ENCODE measurements around the gene RNASE7. TPM values are rescaled to one million over a fixed set of nuclear protein-coding genes. Genes with fewer than 3 reads are reported as not detected.

The RNASE7 gene
- total RNA-seq, 4 donors from 2014 or later = not detected

GRCh38 chr14:21071225-21072030, 29.3 kb downstream of the RNASE7 start:
- no peaks in the 10 kb centered on the region for H3K4me1 ChIP-seq
- no peaks in the 10 kb centered on the region for H3K27me3 ChIP-seq
- peak overlapping the region; percentile 59 to 63 for H3K4me3 ChIP-seq
- H3K9me3 ChIP-seq = no peaks in the 10 kb centered on the region
- H3K36me3 ChIP-seq = no peaks in the 10 kb centered on the region
- DNase-seq = peak; percentile 88 to 90
- H3K27ac ChIP-seq = peak overlapping the region; percentile 95
- TF ChIP-seq, protein P1, sequence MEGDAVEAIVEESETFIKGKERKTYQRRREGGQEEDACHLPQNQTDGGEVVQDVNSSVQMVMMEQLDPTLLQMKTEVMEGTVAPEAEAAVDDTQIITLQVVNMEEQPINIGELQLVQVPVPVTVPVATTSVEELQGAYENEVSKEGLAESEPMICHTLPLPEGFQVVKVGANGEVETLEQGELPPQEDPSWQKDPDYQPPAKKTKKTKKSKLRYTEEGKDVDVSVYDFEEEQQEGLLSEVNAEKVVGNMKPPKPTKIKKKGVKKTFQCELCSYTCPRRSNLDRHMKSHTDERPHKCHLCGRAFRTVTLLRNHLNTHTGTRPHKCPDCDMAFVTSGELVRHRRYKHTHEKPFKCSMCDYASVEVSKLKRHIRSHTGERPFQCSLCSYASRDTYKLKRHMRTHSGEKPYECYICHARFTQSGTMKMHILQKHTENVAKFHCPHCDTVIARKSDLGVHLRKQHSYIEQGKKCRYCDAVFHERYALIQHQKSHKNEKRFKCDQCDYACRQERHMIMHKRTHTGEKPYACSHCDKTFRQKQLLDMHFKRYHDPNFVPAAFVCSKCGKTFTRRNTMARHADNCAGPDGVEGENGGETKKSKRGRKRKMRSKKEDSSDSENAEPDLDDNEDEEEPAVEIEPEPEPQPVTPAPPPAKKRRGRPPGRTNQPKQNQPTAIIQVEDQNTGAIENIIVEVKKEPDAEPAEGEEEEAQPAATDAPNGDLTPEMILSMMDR (IDR thresholded peaks at IDR 0.05) = no peak
- peak in 1 of 2 donors; percentile 48 for TF ChIP-seq POLR2A (IDR thresholded peaks at IDR 0.05)
- intact Hi-C loops (cut with DNase I; ENCODE audit: low total_unique reads) = no loop called here

DNA sequence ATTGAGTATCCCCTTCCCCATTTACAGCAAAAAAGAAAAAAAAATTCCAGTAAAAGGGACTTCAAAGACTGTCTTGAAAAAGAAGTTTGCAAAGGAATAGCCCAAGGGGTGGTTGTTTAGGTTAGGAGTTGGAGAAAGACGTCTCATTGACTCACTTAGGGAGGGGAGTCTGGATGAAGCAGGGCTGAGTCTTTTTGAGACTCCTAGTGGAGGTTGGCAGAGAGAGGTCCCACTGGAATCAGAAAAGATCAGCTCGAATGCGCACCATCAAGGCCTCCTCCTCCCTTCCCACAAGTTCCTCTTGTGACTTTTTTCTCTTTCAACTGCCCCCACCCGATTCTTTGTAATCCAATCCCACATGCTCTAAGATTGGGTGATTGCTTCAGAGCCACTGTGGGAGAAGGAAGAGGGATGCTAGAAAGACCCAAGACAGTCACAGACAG, 29.9 kb downstream of the RNASE7 start:
- H3K36me3 ChIP-seq = no peaks in the 10 kb centered on the region
- TF ChIP-seq, protein P1 (IDR thresholded peaks at IDR 0.05) = peak in 1 of 4 experiments; percentile 14
- TF ChIP-seq POLR2A (IDR thresholded peaks at IDR 0.05) = no peak
- H3K27me3 ChIP-seq = no peaks in the 10 kb centered on the region
- H3K4me3 ChIP-seq = peak overlapping the region; percentile 59 to 63
- H3K9me3 ChIP-seq = no peaks in the 10 kb centered on the region
- H3K4me1 ChIP-seq = no peaks in the 10 kb centered on the region
- DNase-seq = no peak
- intact Hi-C loops (cut with DNase I; ENCODE audit: low total_unique reads) = no loop called here
- H3K27ac ChIP-seq = peak overlapping the region; percentile 95

DNA sequence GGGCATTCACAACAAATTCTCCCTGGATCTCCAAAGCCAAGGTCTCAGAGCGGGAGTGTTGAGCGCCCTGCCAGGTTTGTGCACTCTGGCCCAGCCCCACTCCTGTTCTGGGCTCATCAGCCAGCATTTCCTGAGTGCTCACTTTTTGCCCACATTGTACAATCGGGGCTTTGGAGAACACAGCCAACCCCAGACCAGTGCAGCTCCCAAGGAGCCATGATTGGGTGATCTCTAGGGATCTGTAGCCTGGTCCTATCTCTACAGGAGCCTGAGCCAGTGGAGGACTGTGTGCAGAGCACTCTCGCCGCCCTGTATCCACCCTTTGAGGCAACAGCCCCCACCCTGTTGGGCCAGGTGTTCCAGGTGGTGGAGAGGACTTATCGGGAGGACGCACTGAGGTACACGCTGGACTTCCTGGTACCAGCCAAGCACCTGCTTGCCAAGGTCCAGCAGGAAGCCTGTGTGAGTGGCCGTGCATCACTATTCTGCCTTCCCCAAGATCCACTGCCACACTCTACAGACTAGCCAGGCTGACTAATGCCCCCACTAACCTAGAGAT, 30.7 kb downstream of the RNASE7 start:
- no peak for TF ChIP-seq POLR2A (IDR thresholded peaks at IDR 0.05)
- TF ChIP-seq, protein P1 (IDR thresholded peaks at IDR 0.05) = no peak
- H3K27me3 ChIP-seq = no peaks in the 10 kb centered on the region
- no peaks in the 10 kb centered on the region for H3K4me1 ChIP-seq
- H3K36me3 ChIP-seq = no peaks in the 10 kb centered on the region
- DNase-seq = no peak
- no peak overlapping the region for H3K4me3 ChIP-seq
- H3K27ac ChIP-seq = peak overlapping the region; percentile 95
- no peaks in the 10 kb centered on the region for H3K9me3 ChIP-seq
- intact Hi-C loops (cut with DNase I; ENCODE audit: low total_unique reads) = no loop called here

DNA sequence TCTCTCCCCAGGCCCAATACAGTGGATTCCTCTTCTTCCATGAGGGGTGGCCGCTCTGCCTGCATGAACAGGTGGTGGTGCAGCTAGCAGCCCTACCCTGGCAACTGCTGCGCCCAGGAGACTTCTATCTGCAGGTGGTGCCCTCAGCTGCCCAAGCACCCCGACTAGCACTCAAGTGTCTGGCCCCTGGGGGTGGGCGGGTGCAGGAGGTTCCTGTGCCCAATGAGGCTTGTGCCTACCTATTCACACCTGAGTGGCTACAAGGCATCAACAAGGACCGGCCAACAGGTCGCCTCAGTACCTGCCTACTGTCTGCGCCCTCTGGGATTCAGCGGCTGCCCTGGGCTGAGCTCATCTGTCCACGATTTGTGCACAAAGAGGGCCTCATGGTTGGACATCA, 31.8 kb downstream of the RNASE7 start:
- intact Hi-C loops (cut with DNase I; ENCODE audit: low total_unique reads) = no loop called here
- Histone ChIP-seq H3K27ac (peak overlapping the region in 1 of 2 donors; percentile 19), H3K9me3 (no peaks in the 10 kb centered on the region), H3K4me3 (no peak overlapping the region), H3K27me3 (no peaks in the 10 kb centered on the region), H3K4me1 (no peaks in the 10 kb centered on the region), H3K36me3 (no peaks in the 10 kb centered on the region)
- DNase-seq = no peak
- TF ChIP-seq POLR2A (IDR thresholded peaks at IDR 0.05) = no peak
- TF ChIP-seq, protein P1 (IDR thresholded peaks at IDR 0.05) = no peak

Data from uterus (tissue), 4 donors.